A549 (cell line): ENCODE measurements around the gene C16orf90. TPM values are rescaled to one million over a fixed set of nuclear protein-coding genes. Genes with fewer than 3 reads are reported as not detected.

Experiments
- ATAC-seq, 2 experiments: fragments of 200-7000 bp in 1 of 2; fragments of >200 bp in 1 of 2; cut with Nextera tagmentation in 1 of 2; cut with Tn5 transposase in 1 of 2; 3 replicates each; pipeline versions ENCODE4 v1.8.0 to v1.9.1; 2018 to 2020; ENCODE audit warnings: mild to moderate bottlenecking in 1 of 2, moderate library complexity in 1 of 2
- CTCF ChIA-PET: fragments of 300-600 bp; sonication (Branson Sonifier 250); formaldehyde crosslinking; extraction: SDS; loops from one replicate; lab custom pipeline; 2021; ENCODE audit warnings: antibody characterized with exemption, inconsistent platforms; lab: Yijun Ruan, JAX
- POLR2A ChIA-PET: fragments of 350-600 bp; formaldehyde crosslinking; extraction: SDS; loops from one replicate; lab custom pipeline; 2021; ENCODE audit warnings: antibody characterized with exemption, inconsistent platforms; lab: Yijun Ruan, JAX
- DNase-seq, 2 experiments: peaks; one replicate each; pipeline versions ENCODE4 v3.0.0 to v3.0.0-alpha.2; 2011 to 2016; ENCODE audit warnings: low read depth in 1 of 2, low spot score in 1 of 2
- FAIRE-seq: peaks from 2 replicates; lab custom pipeline; 2011; peaks lifted over from hg19 to GRCh38; lab: Jason Lieb, UNC
- H3K27ac ChIP-seq, 2 experiments: fragments of >200 bp; sonication (Bioruptor Twin); formaldehyde crosslinking; 3 replicates each; pipeline ENCODE4 v1.5.1; 2016 to 2017
- H3K4me1 ChIP-seq: fragments of >200 bp; sonication (Bioruptor Twin); formaldehyde crosslinking; 3 replicates; pipeline ENCODE4 v1.6.1; 2016
- H3K4me2 ChIP-seq: fragments of >200 bp; sonication (Bioruptor Twin); formaldehyde crosslinking; 3 replicates; pipeline ENCODE4 v1.6.1; 2016
- H3K4me3 ChIP-seq: fragments of >200 bp; sonication (Bioruptor Twin); formaldehyde crosslinking; 3 replicates; pipeline ENCODE4 v1.5.1; 2016
- H3K9me3 ChIP-seq: fragments of >200 bp; sonication (Bioruptor Twin); formaldehyde crosslinking; 3 replicates; pipeline ENCODE4 v1.6.1; 2016
- ATOH8 ChIP-seq: fragments of 250-450 bp; sonication (Bioruptor Pico); IDR thresholded peaks from 2 replicates; pipeline ENCODE4 v1.5.0; 2020; ENCODE audit warnings: low read depth, mild to moderate bottlenecking, moderate library complexity
- BCL3 ChIP-seq: fragments of >200 bp; sonication (Bioruptor Twin); formaldehyde crosslinking; IDR thresholded peaks from 3 replicates; pipeline ENCODE4 v1.6.1; 2016
- CBX2 ChIP-seq: fragments of 200-600 bp; sonication (generic); IDR thresholded peaks from 2 replicates; pipeline ENCODE4 v1.6.1; 2016; ENCODE audit warnings: low read depth, mild to moderate bottlenecking, borderline replicate concordance
- CBX8 ChIP-seq: fragments of 200-600 bp; sonication (generic); IDR thresholded peaks from 2 replicates; pipeline ENCODE4 v1.6.1; 2016
- CHD2 ChIP-seq: fragments of 150-350 bp; IDR thresholded peaks from 2 replicates; pipeline ENCODE4 v1.6.1; 2014; ENCODE audit warnings: low read length; ENCODE audit not compliant: partially characterized antibody
- CTCF ChIP-seq: fragments of >200 bp; sonication (Bioruptor Twin); formaldehyde crosslinking; IDR thresholded peaks from 3 replicates; pipeline ENCODE4 v1.5.1; 2016
- E2F6 ChIP-seq: IDR thresholded peaks from 2 replicates; pipeline ENCODE4 v1.6.1; 2012; ENCODE audit warnings: low read depth, borderline replicate concordance
- EHF ChIP-seq: fragments of 250-450 bp; sonication (Bioruptor Pico); IDR thresholded peaks from 2 replicates; pipeline ENCODE4 v1.5.0; 2020; ENCODE audit warnings: mild to moderate bottlenecking
- EP300 ChIP-seq, 2 experiments: fragments of >200 bp; sonication (Bioruptor Twin); formaldehyde crosslinking; IDR thresholded peaks; 2 replicates in 1 of 2; 3 replicates in 1 of 2; pipeline ENCODE4 v1.6.1; 2016 to 2017
- FOXS1 ChIP-seq: fragments of 250-450 bp; sonication (Bioruptor Pico); IDR thresholded peaks from 2 replicates; pipeline ENCODE4 v1.5.0; 2020; ENCODE audit warnings: mild to moderate bottlenecking, moderate library complexity
- GATA3 ChIP-seq: IDR thresholded peaks from 2 replicates; pipeline ENCODE4 v1.6.1; 2012; ENCODE audit warnings: borderline replicate concordance
- HES2 ChIP-seq: fragments of >200 bp; sonication (Bioruptor Twin); formaldehyde crosslinking; IDR thresholded peaks from 2 replicates; pipeline ENCODE4 v1.6.1; 2016
- HOXA7 ChIP-seq: fragments of 250-450 bp; sonication (Bioruptor Pico); IDR thresholded peaks from 2 replicates; pipeline ENCODE4 v1.5.0; 2020; ENCODE audit warnings: mild to moderate bottlenecking, moderate library complexity
- HOXB13 ChIP-seq: fragments of 250-450 bp; sonication (Bioruptor Pico); IDR thresholded peaks from 2 replicates; pipeline ENCODE4 v1.5.0; 2020; ENCODE audit warnings: low read depth, mild to moderate bottlenecking, moderate library complexity
- JUN ChIP-seq, 2 experiments: fragments of >200 bp; sonication (Bioruptor Twin); formaldehyde crosslinking; IDR thresholded peaks; 2 replicates in 1 of 2; 3 replicates in 1 of 2; pipeline ENCODE4 v1.6.1; 2016 to 2017
- JUNB ChIP-seq: fragments of >200 bp; sonication (Bioruptor Twin); formaldehyde crosslinking; IDR thresholded peaks from 2 replicates; pipeline ENCODE4 v1.6.1; 2016
- MAFK ChIP-seq: fragments of 450-650 bp; IDR thresholded peaks from 2 replicates; pipeline ENCODE4 v1.6.1; 2014; ENCODE audit not compliant: partially characterized antibody
- MAZ ChIP-seq: fragments of 150-350 bp; IDR thresholded peaks from 2 replicates; pipeline ENCODE4 v1.6.1; 2014; ENCODE audit warnings: antibody characterized with exemption, low read depth, low read length, borderline replicate concordance
- PBX3 ChIP-seq: IDR thresholded peaks from 2 replicates; pipeline ENCODE4 v1.6.1; 2012
- PHF8 ChIP-seq: fragments of 200-600 bp; sonication (generic); IDR thresholded peaks from 2 replicates; pipeline ENCODE4 v1.6.1; 2016; ENCODE audit warnings: low read depth, mild to moderate bottlenecking, antibody characterized with exemption, moderate library complexity, borderline replicate concordance
- RAD21 ChIP-seq, 2 experiments: fragments of >200 bp in 1 of 2; sonication (Bioruptor Twin) in 1 of 2; formaldehyde crosslinking in 1 of 2; IDR thresholded peaks in 1 of 2; conservative IDR thresholded peaks in 1 of 2; 2 replicates in 1 of 2; 3 replicates in 1 of 2; pipeline ENCODE4 v1.6.1; 2012 to 2018; ENCODE audit warnings: inconsistent platforms in 1 of 2
- RARB ChIP-seq: fragments of 250-450 bp; sonication (Bioruptor Pico); IDR thresholded peaks from 2 replicates; pipeline ENCODE4 v1.8.0; 2021; ENCODE audit warnings: mild to moderate bottlenecking, moderate library complexity
- RCOR1 ChIP-seq: fragments of 150-350 bp; IDR thresholded peaks from 2 replicates; pipeline ENCODE4 v1.6.1; 2014; ENCODE audit warnings: antibody characterized with exemption, low read length, low read depth
- SREBF2 ChIP-seq: fragments of 450-650 bp; IDR thresholded peaks from 2 replicates; pipeline ENCODE4 v1.6.1; 2014; ENCODE audit warnings: mild to moderate bottlenecking, moderate library complexity
- TFCP2L1 ChIP-seq: fragments of 250-450 bp; sonication (Bioruptor Pico); IDR thresholded peaks from 2 replicates; pipeline ENCODE4 v1.5.0; 2021; ENCODE audit warnings: mild to moderate bottlenecking
- TP53 ChIP-seq: fragments of 250-450 bp; sonication (Bioruptor Pico); IDR thresholded peaks from 2 replicates; pipeline ENCODE4 v1.5.0; 2021; ENCODE audit warnings: mild to moderate bottlenecking, moderate library complexity
- USF2 ChIP-seq: fragments of 450-650 bp; IDR thresholded peaks from 2 replicates; pipeline ENCODE4 v1.6.1; 2014; ENCODE audit warnings: antibody characterized with exemption
- WGBS: methylation state at CpG from one replicate; pipeline ENCODE4 v1.1.6; 2017; ENCODE audit errors: missing lambda C conversion rate; 5-methylcytosine and 5-hydroxymethylcytosine counted together
- polyA plus RNA-seq, 4 experiments: library from polyadenylated mRNA; depleted of rRNA in 3 of 4; stranded (reverse); fragments of >200 nt; fragmentation: RNase III in 1 of 4; extraction: RNeasy Plus Mini Kit Qiagen cat#74134 plus additional on column Dnase treatment in 1 of 4; gene quantifications; 2 replicates in 3 of 4; 3 replicates in 1 of 4; pipeline ENCODE4 v1.2.3, GENCODE V29; 2011 to 2017

The C16orf90 gene
- polyA plus RNA-seq, 2 of the 4 experiments (the other 2 are of a cell fraction) = not detected

GRCh38 chr16:3478242-3478925, 16.9 kb downstream of the C16orf90 start:
- no peak overlapping the region for H3K4me3 ChIP-seq
- no peaks in the 10 kb centered on the region for H3K4me1 ChIP-seq
- H3K27ac ChIP-seq = no peak overlapping the region
- H3K4me2 ChIP-seq = no peak overlapping the region
- FAIRE-seq = no peak
- POLR2A ChIA-PET = no interaction called here
- TF ChIP-seq PBX3 (no peak), PHF8 (no peak), EP300 (IDR thresholded peaks at IDR 0.05) (no peak), RARB (CRISPR knock-in tag) (no peak), JUN (IDR thresholded peaks at IDR 0.05) (no peak), CTCF (no peak), RCOR1 (no peak), USF2 (no peak), CBX2 (no peak), ATOH8 (CRISPR knock-in tag) (no peak), BCL3 (no peak), HES2 (no peak), SREBF2 (no peak), GATA3 (no peak), MAZ (no peak), HOXB13 (CRISPR knock-in tag) (no peak), CBX8 (no peak), JUNB (no peak), CHD2 (no peak)
- TF ChIP-seq, all 56 proteins: peak for 0
- no peaks in the 10 kb centered on the region for H3K9me3 ChIP-seq
- CTCF ChIA-PET = no interaction called here
- DNase-seq (no peak), ATAC-seq (no peak)
- WGBS = 91% methylated on average over 11 of the region's 11 CpGs

- ATAC-seq = no peak
- DNase-seq = no peak
- no peaks in the 10 kb centered on the region for H3K9me3 ChIP-seq
- no peak overlapping the region for H3K4me3 ChIP-seq
- no peak overlapping the region for H3K27ac ChIP-seq
- no peak for FAIRE-seq
- CTCF ChIA-PET = interaction anchor here (1.0 kb wide), 1 partner anchor 10 kb away, joined by 3 read pairs; no protein-coding TSS in a partner anchor
- 83% methylated on average over 3 of the region's 3 CpGs for WGBS
- H3K4me2 ChIP-seq = no peak overlapping the region
- POLR2A ChIA-PET = interaction anchor here (0.6 kb wide), 1 partner anchor 571 kb away, joined by 3 read pairs; no protein-coding TSS in a partner anchor
- no peaks in the 10 kb centered on the region for H3K4me1 ChIP-seq
- TF ChIP-seq MAFK (no peak), TP53 (CRISPR knock-in tag) (no peak), HOXA7 (CRISPR knock-in tag) (no peak), TFCP2L1 (CRISPR knock-in tag) (no peak), RAD21 (conservative IDR thresholded peaks at IDR 0.05 in 1 of 2, IDR thresholded peaks at IDR 0.05 in 1 of 2) (no peak), CBX2 (no peak), FOXS1 (CRISPR knock-in tag) (no peak), HES2 (no peak), CHD2 (no peak), EHF (no peak), E2F6 (no peak)
Observed at GRCh38 chr16:3476409-3476808, 18.9 kb downstream of the C16orf90 start.
